ACC112 (cell line): Measurements from ENCODE around the gene SYT13.

Source experiments
- H2AFZ ChIP-seq: fragments of 200-600 bp; sonication (generic); one replicate; pipeline ENCODE4 v1.6.0; 2017; ENCODE audit warnings: antibody characterized with exemption, low read length; ENCODE audit not compliant: unreplicated experiment
- H3K27ac ChIP-seq: fragments of 200-600 bp; sonication (generic); 2 replicates; pipeline ENCODE4 v1.5.1; 2014; ENCODE audit warnings: low read depth, mild to moderate bottlenecking, antibody characterized with exemption, low read length, moderate library complexity
- H3K27me3 ChIP-seq: fragments of 200-600 bp; sonication (generic); 2 replicates; pipeline ENCODE4 v1.6.1; 2014; ENCODE audit warnings: mild to moderate bottlenecking, antibody characterized with exemption, low read length, moderate library complexity, mixed read lengths; ENCODE audit not compliant: insufficient read depth
- H3K36me3 ChIP-seq: fragments of 200-600 bp; sonication (generic); 2 replicates; pipeline ENCODE4 v1.6.1; 2016; ENCODE audit warnings: mild to moderate bottlenecking, antibody characterized with exemption, low read length, moderate library complexity, mixed read lengths; ENCODE audit not compliant: insufficient read depth
- H3K4me1 ChIP-seq: fragments of 200-600 bp; sonication (generic); one replicate; pipeline ENCODE4 v1.6.1; 2016; ENCODE audit warnings: low read length, mixed read lengths; ENCODE audit not compliant: insufficient read depth, unreplicated experiment, control insufficient read depth
- H3K4me3 ChIP-seq: fragments of 200-600 bp; sonication (generic); 2 replicates; pipeline ENCODE4 v1.5.1; 2014; ENCODE audit warnings: mild to moderate bottlenecking, low read depth, low read length
- H3K79me2 ChIP-seq: fragments of 200-600 bp; sonication (generic); one replicate; pipeline ENCODE4 v1.6.0; 2016; ENCODE audit warnings: low read length; ENCODE audit not compliant: control insufficient read depth, unreplicated experiment, insufficient read depth

SYT13 gene

GRCh38 chr11:45273509-45273908 is 12.6 kb downstream of the SYT13 start:
- H3K27ac ChIP-seq, result no peak overlapping the region
- H3K79me2 ChIP-seq, result no peaks in the 10 kb centered on the region
- H3K36me3 ChIP-seq, result no peaks in the 10 kb centered on the region
- peaks cover 4% of the 10 kb centered on the region for H3K4me1 ChIP-seq
- no peak overlapping the region for H2AFZ ChIP-seq
- H3K4me3 ChIP-seq, result no peak overlapping the region
- H3K27me3 ChIP-seq, result peaks cover 51% of the 10 kb centered on the region

GRCh38 chr11:45272701-45273100 is 13.4 kb downstream of the SYT13 start:
- Histone ChIP-seq H3K27ac (no peak overlapping the region), H3K79me2 (no peaks in the 10 kb centered on the region), H3K4me3 (no peak overlapping the region), H3K4me1 (peaks cover 4% of the 10 kb centered on the region), H3K36me3 (no peaks in the 10 kb centered on the region), H2AFZ (no peak overlapping the region), H3K27me3 (peaks cover 43% of the 10 kb centered on the region)

- peaks cover 33% of the 10 kb centered on the region for H3K27me3 ChIP-seq
- H3K4me1 ChIP-seq, result peaks cover 4% of the 10 kb centered on the region
- no peaks in the 10 kb centered on the region for H3K79me2 ChIP-seq
- no peaks in the 10 kb centered on the region for H3K36me3 ChIP-seq
- H3K27ac ChIP-seq, result no peak overlapping the region
- no peak overlapping the region for H2AFZ ChIP-seq
- no peak overlapping the region for H3K4me3 ChIP-seq
Observed at GRCh38 chr11:45270946-45271716, 15.0 kb downstream of the SYT13 start.

- Histone ChIP-seq H3K79me2 (no peaks in the 10 kb centered on the region), H3K27ac (no peak overlapping the region), H3K27me3 (peaks cover 20% of the 10 kb centered on the region), H3K4me3 (no peak overlapping the region), H3K4me1 (peaks cover 17% of the 10 kb centered on the region), H3K36me3 (no peaks in the 10 kb centered on the region), H2AFZ (no peak overlapping the region)
Observed at GRCh38 chr11:45269678-45270077, 16.5 kb downstream of the SYT13 start.

- H3K27ac ChIP-seq, result no peak overlapping the region
- peaks cover 13% of the 10 kb centered on the region for H3K27me3 ChIP-seq
- H3K79me2 ChIP-seq, result no peaks in the 10 kb centered on the region
- no peak overlapping the region for H2AFZ ChIP-seq
- no peaks in the 10 kb centered on the region for H3K36me3 ChIP-seq
- H3K4me1 ChIP-seq, result peaks cover 29% of the 10 kb centered on the region
- H3K4me3 ChIP-seq, result no peak overlapping the region
Observed at GRCh38 chr11:45267652-45268299, 18.4 kb downstream of the SYT13 start.

GRCh38 chr11:45267052-45267451 is 19.1 kb downstream of the SYT13 start:
- Histone ChIP-seq H3K4me1 (peaks cover 30% of the 10 kb centered on the region), H2AFZ (no peak overlapping the region), H3K27ac (no peak overlapping the region), H3K79me2 (no peaks in the 10 kb centered on the region), H3K27me3 (peaks cover 13% of the 10 kb centered on the region), H3K36me3 (no peaks in the 10 kb centered on the region), H3K4me3 (no peak overlapping the region)

GRCh38 chr11:45266676-45267020 is 19.5 kb downstream of the SYT13 start:
- no peaks in the 10 kb centered on the region for H3K36me3 ChIP-seq

GRCh38 chr11:45265969-45266675 is 20.0 kb downstream of the SYT13 start:
- H3K36me3 ChIP-seq, result no peaks in the 10 kb centered on the region
- H3K4me3 ChIP-seq, result no peak overlapping the region

More at GRCh38 chr11:45266676-45267020, 19.5 kb downstream of the SYT13 start:
- Histone ChIP-seq H2AFZ (no peak overlapping the region), H3K79me2 (no peaks in the 10 kb centered on the region), H3K4me1 (peaks cover 33% of the 10 kb centered on the region), H3K4me3 (no peak overlapping the region), H3K27ac (no peak overlapping the region), H3K27me3 (peaks cover 13% of the 10 kb centered on the region)

GRCh38 chr11:45264839-45265515 is 21.2 kb downstream of the SYT13 start:
- H2AFZ ChIP-seq, result peak overlapping the region; percentile 92
- peaks cover 5% of the 10 kb centered on the region; the same call in 1 of the 2 replicates for H3K27me3 ChIP-seq
- H3K27ac ChIP-seq, result peak overlapping the region; percentile 90
- peak overlapping the region; percentile 40; the same call in 1 of the 2 replicates for H3K4me3 ChIP-seq
- H3K36me3 ChIP-seq, result no peaks in the 10 kb centered on the region
- no peaks in the 10 kb centered on the region for H3K79me2 ChIP-seq
- peaks cover 37% of the 10 kb centered on the region for H3K4me1 ChIP-seq

More at GRCh38 chr11:45265969-45266675, 20.0 kb downstream of the SYT13 start:
- Histone ChIP-seq H3K79me2 (no peaks in the 10 kb centered on the region), H2AFZ (peak overlapping the region; percentile 92), H3K4me1 (peaks cover 33% of the 10 kb centered on the region), H3K27me3 (peaks cover 13% of the 10 kb centered on the region), H3K27ac (no peak overlapping the region)

GRCh38 chr11:45263773-45264172 is 22.4 kb downstream of the SYT13 start:
- H3K79me2 ChIP-seq, result no peaks in the 10 kb centered on the region
- peak overlapping the region; percentile 90 for H3K27ac ChIP-seq
- no peak overlapping the region for H2AFZ ChIP-seq
- no peaks in the 10 kb centered on the region for H3K36me3 ChIP-seq
- 0 out of 2 replicates have a peak, but pooled peaks cover 2% of the 10 kb centered on the region for H3K27me3 ChIP-seq
- no peak overlapping the region for H3K4me3 ChIP-seq
- H3K4me1 ChIP-seq, result peaks cover 49% of the 10 kb centered on the region
